Caco-2 (cell line): ENCODE measurements around the gene CAPN5. TPM values are rescaled to one million over a fixed set of nuclear protein-coding genes. Genes with fewer than 3 reads are reported as not detected.
A peak's percentile ranks its signal among the peaks of the same experiment; 100 is the strongest.

Experiments used
- BruUV-seq: library from RNA; stranded (reverse); fragments of 400-500 nt; replicated peaks from 2 replicates; lab custom pipeline; 2021; lab: Mats Ljungman, UMichigan
- CTCF ChIA-PET: fragments of 300-600 bp; sonication (Branson Sonifier 250); formaldehyde crosslinking; loops from one replicate; lab custom pipeline; 2022; ENCODE audit warnings: antibody characterized with exemption; lab: Charles Lee
- POLR2A ChIA-PET: fragments of 300-600 bp; sonication (Branson Sonifier 250); formaldehyde crosslinking; loops from one replicate; lab custom pipeline; 2022; ENCODE audit warnings: antibody characterized with exemption; lab: Charles Lee
- DNase-seq, 2 experiments: peaks; one replicate each; pipeline versions ENCODE4 v3.0.0 to v3.0.0-alpha.2; 2020 to 2022
- H3K27me3 ChIP-seq: replicated peaks from 2 replicates; pipeline ENCODE4 v1.6.0; 2011; ENCODE audit warnings: low read length; ENCODE audit not compliant: control insufficient read depth, insufficient read depth
- H3K36me3 ChIP-seq: 2 replicates; pipeline ENCODE4 v1.5.1; 2011; ENCODE audit warnings: low read length; ENCODE audit not compliant: control insufficient read depth, insufficient read depth
- H3K4me1 ChIP-seq: fragments of 250-450 bp; sonication (Bioruptor Pico); 2 replicates; pipeline ENCODE4 v1.5.1; 2020; ENCODE audit warnings: mild to moderate bottlenecking
- H3K4me3 ChIP-seq: 2 replicates; pipeline ENCODE4 v1.5.1; 2011; ENCODE audit warnings: low read depth, mild to moderate bottlenecking, control low read depth, low read length
- H3K9me3 ChIP-seq: fragments of 250-450 bp; sonication (Bioruptor Pico); 2 replicates; pipeline ENCODE4 v1.5.1; 2020; ENCODE audit warnings: mild to moderate bottlenecking, moderate library complexity
- H3K27ac Mint-ChIP-seq: one replicate; pipeline ENCODE4 v1.8.0; 2022; ENCODE audit warnings: mixed read lengths; ENCODE audit not compliant: unreplicated experiment
- H3K27me3 Mint-ChIP-seq: one replicate; pipeline ENCODE4 v1.8.0; 2022; ENCODE audit warnings: mixed read lengths; ENCODE audit not compliant: insufficient read depth, unreplicated experiment
- H3K36me3 Mint-ChIP-seq: one replicate; pipeline ENCODE4 v1.8.0; 2022; ENCODE audit warnings: mild to moderate bottlenecking, mixed read lengths; ENCODE audit not compliant: insufficient read depth, unreplicated experiment
- H3K4me1 Mint-ChIP-seq: one replicate; pipeline ENCODE4 v1.8.0; 2022; ENCODE audit warnings: low read depth, mixed read lengths; ENCODE audit not compliant: unreplicated experiment
- H3K4me3 Mint-ChIP-seq: one replicate; pipeline ENCODE4 v1.8.0; 2022; ENCODE audit warnings: mild to moderate bottlenecking, moderate library complexity, mixed read lengths; ENCODE audit not compliant: unreplicated experiment
- H3K9me3 Mint-ChIP-seq: one replicate; pipeline ENCODE4 v1.8.0; 2022; ENCODE audit warnings: mixed read lengths; ENCODE audit not compliant: unreplicated experiment
- intact Hi-C: fragments of 100-400 bp; cut with micrococcal nuclease; formaldehyde crosslinking; loops from one replicate; pipeline ENCODE4 v1.10.0; 2022; ENCODE audit not compliant: unreplicated experiment
- total RNA-seq: library from RNA; stranded (reverse); gene quantifications from 2 replicates; pipeline ENCODE4 v1.2.3, GENCODE V29; 2022
- TF ChIP-seq, protein P1 (sequence below), 2 experiments: fragments of 200-600 bp in 1 of 2; IDR thresholded peaks; 1 replicate in 1 of 2; 2 replicates in 1 of 2; pipeline versions ENCODE4 v1.5.1 to v1.8.0; 2011 to 2022; ENCODE audit warnings: antibody characterized with exemption in 1 of 2, control low read depth in 1 of 2, inconsistent platforms in 1 of 2, low read depth in 1 of 2, low read length in 1 of 2, mild to moderate bottlenecking in 1 of 2, moderate library complexity in 1 of 2; ENCODE audit not compliant: insufficient read depth in 1 of 2, severe bottlenecking in 1 of 2, unreplicated experiment in 1 of 2

The CAPN5 gene
- total RNA-seq, 1 experiment from 2014 or later, result 21.2 TPM

DNA sequence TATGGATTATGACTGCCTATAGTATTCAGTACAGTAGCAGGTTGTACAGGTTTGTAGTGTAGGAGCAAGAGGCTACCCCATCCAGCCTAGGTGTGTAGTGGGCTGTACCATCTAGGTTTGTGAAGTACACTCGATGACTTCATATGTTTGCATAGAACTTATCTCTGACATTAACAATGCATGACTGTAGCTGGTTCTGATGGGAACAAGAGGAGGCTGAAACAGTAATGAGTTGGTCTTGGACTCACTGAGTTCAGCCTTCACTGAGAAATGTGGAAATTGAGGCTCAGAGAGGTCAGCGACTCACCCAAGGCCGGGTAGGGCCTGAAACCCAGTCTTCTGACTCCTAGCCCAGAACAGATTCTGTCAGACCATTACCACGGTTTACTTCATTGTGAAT, 74.3 kb downstream of the CAPN5 start:
- Histone ChIP-seq H3K4me3 (no peak overlapping the region), H3K9me3 (no peaks in the 10 kb centered on the region), H3K4me1 (peaks cover 43% of the 10 kb centered on the region), H3K27me3 (no peaks in the 10 kb centered on the region), H3K36me3 (no peaks in the 10 kb centered on the region)
- Mint-ChIP-seq H3K4me1 (peaks cover 35% of the 10 kb centered on the region), H3K36me3 (no peaks in the 10 kb centered on the region), H3K4me3 (no peak overlapping the region), H3K27ac (peak overlapping the region; percentile 54), H3K9me3 (no peaks in the 10 kb centered on the region), H3K27me3 (no peaks in the 10 kb centered on the region)
- TF ChIP-seq, protein P1, sequence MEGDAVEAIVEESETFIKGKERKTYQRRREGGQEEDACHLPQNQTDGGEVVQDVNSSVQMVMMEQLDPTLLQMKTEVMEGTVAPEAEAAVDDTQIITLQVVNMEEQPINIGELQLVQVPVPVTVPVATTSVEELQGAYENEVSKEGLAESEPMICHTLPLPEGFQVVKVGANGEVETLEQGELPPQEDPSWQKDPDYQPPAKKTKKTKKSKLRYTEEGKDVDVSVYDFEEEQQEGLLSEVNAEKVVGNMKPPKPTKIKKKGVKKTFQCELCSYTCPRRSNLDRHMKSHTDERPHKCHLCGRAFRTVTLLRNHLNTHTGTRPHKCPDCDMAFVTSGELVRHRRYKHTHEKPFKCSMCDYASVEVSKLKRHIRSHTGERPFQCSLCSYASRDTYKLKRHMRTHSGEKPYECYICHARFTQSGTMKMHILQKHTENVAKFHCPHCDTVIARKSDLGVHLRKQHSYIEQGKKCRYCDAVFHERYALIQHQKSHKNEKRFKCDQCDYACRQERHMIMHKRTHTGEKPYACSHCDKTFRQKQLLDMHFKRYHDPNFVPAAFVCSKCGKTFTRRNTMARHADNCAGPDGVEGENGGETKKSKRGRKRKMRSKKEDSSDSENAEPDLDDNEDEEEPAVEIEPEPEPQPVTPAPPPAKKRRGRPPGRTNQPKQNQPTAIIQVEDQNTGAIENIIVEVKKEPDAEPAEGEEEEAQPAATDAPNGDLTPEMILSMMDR (IDR thresholded peaks at IDR 0.05; ENCODE audit: insufficient read depth in 1 of 2, low read depth in 1 of 2, low read length in 1 of 2, severe bottlenecking in 1 of 2, unreplicated experiment in 1 of 2), result no peak
- POLR2A ChIA-PET, result no interaction called here
- peak in 1 of 2 experiments; percentile 59 for DNase-seq
- CTCF ChIA-PET, result interaction anchor here (1.1 to 3.7 kb wide), 4 partner anchors 13 to 221 kb away, joined by 3 to 21 read pairs (median 5); partner anchors contain the start of gene MYO7A
- intact Hi-C loops, result loop anchor here (1.0 kb wide), 1 partner anchor 13 kb away; the partner anchor contains the start of gene MYO7A
- no TSS peak for BruUV-seq

DNA sequence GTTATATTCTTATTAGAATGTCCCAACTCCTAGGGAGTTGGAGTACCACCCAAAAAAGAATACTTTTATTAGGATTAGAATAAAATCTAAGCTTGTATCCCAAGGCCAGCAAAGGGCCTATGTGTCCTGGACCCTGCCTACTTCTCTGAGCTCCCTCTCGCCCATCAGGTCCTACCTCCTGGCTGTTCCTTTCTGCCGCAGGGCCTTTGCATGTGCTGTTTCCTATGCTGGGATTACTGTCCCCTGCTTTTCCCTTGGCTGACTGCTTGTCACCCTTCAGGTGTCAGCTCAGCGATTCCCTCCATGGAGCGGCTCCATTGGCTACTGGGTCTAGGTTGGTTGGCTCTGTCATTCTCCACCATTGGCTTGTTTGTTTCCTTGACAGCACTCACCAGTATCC, 74.7 kb downstream of the CAPN5 start:
- TF ChIP-seq, protein P1 (IDR thresholded peaks at IDR 0.05; ENCODE audit: insufficient read depth in 1 of 2, low read depth in 1 of 2, low read length in 1 of 2, severe bottlenecking in 1 of 2, unreplicated experiment in 1 of 2), result no peak
- Mint-ChIP-seq H3K27me3 (no peaks in the 10 kb centered on the region), H3K27ac (peak overlapping the region; percentile 47), H3K9me3 (no peaks in the 10 kb centered on the region), H3K4me1 (peaks cover 40% of the 10 kb centered on the region), H3K36me3 (no peaks in the 10 kb centered on the region), H3K4me3 (no peak overlapping the region)
- H3K27me3 ChIP-seq, result no peaks in the 10 kb centered on the region
- no peak overlapping the region for H3K4me3 ChIP-seq
- no peaks in the 10 kb centered on the region for H3K9me3 ChIP-seq
- H3K36me3 ChIP-seq, result no peaks in the 10 kb centered on the region
- intact Hi-C loops, result loop anchor here (1.0 kb wide), 1 partner anchor 13 kb away; the partner anchor contains the start of gene MYO7A
- H3K4me1 ChIP-seq, result peaks cover 45% of the 10 kb centered on the region
- ChIA-PET CTCF (interaction anchor here (1.1 to 3.7 kb wide), 4 partner anchors 14 to 222 kb away, joined by 3 to 21 read pairs (median 5); partner anchors contain the start of gene MYO7A), POLR2A (no interaction called here)
- BruUV-seq, result no TSS peak
- DNase-seq, result no peak

DNA sequence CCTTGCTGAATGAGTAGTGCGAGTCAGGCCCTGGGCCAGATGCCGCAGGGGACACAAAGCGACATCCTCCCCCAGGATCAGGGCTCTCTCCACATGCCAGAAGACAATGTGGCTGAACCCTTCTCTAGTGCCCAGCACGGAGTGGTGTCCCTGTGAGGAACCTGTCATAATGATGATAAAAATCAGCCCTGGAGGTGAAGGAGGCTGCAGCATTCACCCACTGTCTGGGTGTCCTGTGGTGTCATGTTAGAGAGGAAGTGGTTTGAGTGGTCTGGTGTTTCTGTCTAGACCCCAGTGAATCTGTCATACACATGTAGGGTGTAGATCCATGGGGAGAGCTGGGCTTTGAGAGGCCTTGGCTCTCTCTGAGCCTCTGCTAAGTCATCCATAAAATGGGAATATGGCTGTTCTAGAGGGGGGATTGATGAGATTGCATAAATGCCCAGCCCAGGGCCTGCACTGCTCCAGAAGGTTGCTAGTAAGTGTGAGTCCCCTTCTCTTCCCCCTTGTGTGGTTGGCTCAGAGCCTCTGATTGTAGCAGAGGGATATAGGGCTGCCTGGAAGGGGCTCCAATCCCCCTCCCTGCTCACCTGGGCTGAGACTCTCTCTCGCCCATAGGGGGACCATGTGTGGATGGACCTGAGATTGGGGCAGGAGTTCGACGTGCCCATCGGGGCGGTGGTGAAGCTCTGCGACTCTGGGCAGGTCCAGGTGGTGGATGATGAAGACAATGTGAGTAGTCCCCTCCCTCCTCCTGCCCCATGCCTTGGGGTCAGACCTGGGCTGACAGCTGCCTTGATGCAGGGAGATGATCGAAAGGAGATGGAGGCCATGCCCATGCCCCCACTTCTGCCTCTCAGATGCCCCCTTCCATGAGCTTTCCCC, 75.6 kb downstream of the CAPN5 start:
- H3K9me3 ChIP-seq, result no peaks in the 10 kb centered on the region
- Mint-ChIP-seq H3K9me3 (no peaks in the 10 kb centered on the region), H3K27ac (peak overlapping the region; percentile 47), H3K36me3 (no peaks in the 10 kb centered on the region), H3K27me3 (no peaks in the 10 kb centered on the region), H3K4me3 (no peak overlapping the region), H3K4me1 (peaks cover 40% of the 10 kb centered on the region)
- no peak overlapping the region for H3K4me3 ChIP-seq
- ChIA-PET CTCF (interaction anchor here (3.4 to 3.7 kb wide), 2 partner anchors 15 kb away, joined by 21 to 32 read pairs; partner anchors contain the start of gene MYO7A), POLR2A (interaction anchor here (0.6 kb wide), 1 partner anchor 465 kb away, joined by 3 read pairs; no protein-coding TSS in a partner anchor)
- no peaks in the 10 kb centered on the region for H3K27me3 ChIP-seq
- intact Hi-C loops, result no loop called here
- H3K4me1 ChIP-seq, result peaks cover 45% of the 10 kb centered on the region
- no peaks in the 10 kb centered on the region for H3K36me3 ChIP-seq
- TF ChIP-seq, protein P1 (IDR thresholded peaks at IDR 0.05; ENCODE audit: insufficient read depth in 1 of 2, low read depth in 1 of 2, low read length in 1 of 2, severe bottlenecking in 1 of 2, unreplicated experiment in 1 of 2), result no peak
- DNase-seq, result no peak
- BruUV-seq, result no TSS peak
